ENCODE results near the gene RBBP8. TPM values are rescaled to one million over a fixed set of nuclear protein-coding genes. Genes with fewer than 3 reads are reported as not detected.

The RBBP8 gene
- total RNA-seq, 1 donor from 2014 or later = 53.7 TPM

GRCh38 chr18:23020555-23021294 is 87.6 kb downstream of the RBBP8 start:
- H3K27me3 Mint-ChIP-seq (ENCODE audit: low read depth) = no peaks in the 10 kb centered on the region
- TF ChIP-seq CTCF (conservative IDR thresholded peaks at IDR 0.05) = no peak
- DNase-seq (ENCODE audit: low read depth, low spot score) = no peak
- no peak overlapping the region for H3K27ac Mint-ChIP-seq (ENCODE audit: unreplicated experiment)
- no peak overlapping the region for H3K4me3 Mint-ChIP-seq
- peaks cover 21% of the 10 kb centered on the region for H3K36me3 Mint-ChIP-seq (ENCODE audit: low read depth)
- H3K9me3 Mint-ChIP-seq = no peaks in the 10 kb centered on the region
- no peaks in the 10 kb centered on the region for H3K4me1 Mint-ChIP-seq

GRCh38 chr18:23021623-23022022 is 88.5 kb downstream of the RBBP8 start:
- no peak for DNase-seq (ENCODE audit: low read depth, low spot score)
- Mint-ChIP-seq H3K4me3 (no peak overlapping the region), H3K4me1 (no peaks in the 10 kb centered on the region), H3K27me3 (ENCODE audit: low read depth) (no peaks in the 10 kb centered on the region), H3K9me3 (no peaks in the 10 kb centered on the region), H3K27ac (ENCODE audit: unreplicated experiment) (no peak overlapping the region), H3K36me3 (ENCODE audit: low read depth) (peaks cover 22% of the 10 kb centered on the region)
- TF ChIP-seq CTCF (conservative IDR thresholded peaks at IDR 0.05) = no peak

- Mint-ChIP-seq H3K27me3 (ENCODE audit: low read depth) (no peaks in the 10 kb centered on the region), H3K36me3 (ENCODE audit: low read depth) (peaks cover 10% of the 10 kb centered on the region), H3K4me3 (no peak overlapping the region), H3K4me1 (peaks cover 5% of the 10 kb centered on the region), H3K9me3 (no peaks in the 10 kb centered on the region), H3K27ac (ENCODE audit: unreplicated experiment) (no peak overlapping the region)
- no peak for DNase-seq (ENCODE audit: low read depth, low spot score)
- TF ChIP-seq CTCF (conservative IDR thresholded peaks at IDR 0.05) = no peak
Observed at GRCh38 chr18:23032030-23032582, 99.0 kb downstream of the RBBP8 start.

- H3K27ac Mint-ChIP-seq (ENCODE audit: unreplicated experiment) = no peak overlapping the region
- no peak overlapping the region for H3K4me3 Mint-ChIP-seq
- no peaks in the 10 kb centered on the region for H3K27me3 Mint-ChIP-seq (ENCODE audit: low read depth)
- H3K4me1 Mint-ChIP-seq = peaks cover 5% of the 10 kb centered on the region
- no peak for DNase-seq (ENCODE audit: low read depth, low spot score)
- H3K36me3 Mint-ChIP-seq (ENCODE audit: low read depth) = peaks cover 5% of the 10 kb centered on the region
- no peak for TF ChIP-seq CTCF (conservative IDR thresholded peaks at IDR 0.05)
- H3K9me3 Mint-ChIP-seq = no peaks in the 10 kb centered on the region
Observed at GRCh38 chr18:23033056-23033455, 99.9 kb downstream of the RBBP8 start.

GRCh38 chr18:23036660-23037201 is 103.6 kb downstream of the RBBP8 start:
- Mint-ChIP-seq H3K36me3 (ENCODE audit: low read depth) (no peaks in the 10 kb centered on the region), H3K9me3 (no peaks in the 10 kb centered on the region), H3K27me3 (ENCODE audit: low read depth) (no peaks in the 10 kb centered on the region), H3K4me1 (peaks cover 5% of the 10 kb centered on the region), H3K4me3 (no peak overlapping the region), H3K27ac (ENCODE audit: unreplicated experiment) (no peak overlapping the region)
- no peak for DNase-seq (ENCODE audit: low read depth, low spot score)
- no peak for TF ChIP-seq CTCF (conservative IDR thresholded peaks at IDR 0.05)
